PC-9 (cell line): Measurements from ENCODE around the gene G2E3. TPM values are rescaled to one million over a fixed set of nuclear protein-coding genes. Genes with fewer than 3 reads are reported as not detected.
"Not testable (repeated sequence)": the region's sequence is repeated elsewhere in the genome, so short reads cannot be mapped to it uniquely, and the experiment has no call there.

ENCODE experiments used
- BruUV-seq: library from RNA; stranded (reverse); fragments of 400-500 nt; replicated peaks from 2 replicates; lab custom pipeline; 2021; lab: Mats Ljungman, UMichigan
- CTCF ChIA-PET: fragments of 300-600 bp; sonication (Branson Sonifier 250); formaldehyde crosslinking; loops from one replicate; lab custom pipeline; 2022; ENCODE audit warnings: antibody characterized with exemption; lab: Charles Lee
- POLR2A ChIA-PET: fragments of 300-600 bp; sonication (Branson Sonifier 250); formaldehyde crosslinking; loops from one replicate; lab custom pipeline; 2022; ENCODE audit warnings: antibody characterized with exemption; ENCODE audit not compliant: unreplicated experiment; lab: Charles Lee
- DNase-seq, 2 experiments: peaks; one replicate each; pipeline versions ENCODE4 v3.0.0 to v3.0.0-alpha.2; 2015 to 2022; ENCODE audit warnings: mixed read lengths in 1 of 2
- H2AFZ ChIP-seq: fragments of 200-600 bp; sonication (generic); 2 replicates; pipeline ENCODE4 v1.8.1; 2017; ENCODE audit warnings: antibody characterized with exemption
- H3F3A ChIP-seq: fragments of 200-600 bp; sonication (generic); 2 replicates; pipeline ENCODE4 v1.8.1; 2017; ENCODE audit warnings: antibody characterized with exemption, mild to moderate bottlenecking, low read depth; ENCODE audit not compliant: insufficient read depth
- H3K27ac ChIP-seq: fragments of 200-600 bp; sonication (generic); 2 replicates; pipeline ENCODE4 v1.6.1; 2016; ENCODE audit warnings: mixed run types
- H3K27me3 ChIP-seq: fragments of 200-600 bp; sonication (generic); 2 replicates; pipeline ENCODE4 v1.6.1; 2016; ENCODE audit warnings: low read depth, mixed run types; ENCODE audit not compliant: insufficient read depth
- H3K36me3 ChIP-seq: fragments of 200-600 bp; sonication (generic); 2 replicates; pipeline ENCODE4 v1.6.1; 2016; ENCODE audit warnings: low read depth, mixed run types
- H3K4me1 ChIP-seq: fragments of 200-600 bp; sonication (generic); replicated peaks from 2 replicates; pipeline ENCODE4 v1.6.1; 2016; ENCODE audit warnings: mixed run types; ENCODE audit not compliant: insufficient read depth
- H3K4me2 ChIP-seq: fragments of 200-600 bp; sonication (generic); 2 replicates; pipeline ENCODE4 v1.6.1; 2017; ENCODE audit warnings: mixed run types
- H3K4me3 ChIP-seq: fragments of 200-600 bp; sonication (generic); 2 replicates; pipeline ENCODE4 v1.6.1; 2016; ENCODE audit warnings: mixed run types
- H3K79me2 ChIP-seq: fragments of 200-600 bp; sonication (generic); 2 replicates; pipeline ENCODE4 v1.6.1; 2017; ENCODE audit warnings: low read depth, mixed run types
- H3K9me2 ChIP-seq: fragments of 200-600 bp; sonication (generic); 2 replicates; pipeline ENCODE4 v1.8.1; 2017; ENCODE audit warnings: mild to moderate bottlenecking; ENCODE audit not compliant: insufficient read depth
- H3K9me3 ChIP-seq: fragments of 200-600 bp; sonication (generic); 2 replicates; pipeline ENCODE4 v1.8.1; 2016; ENCODE audit warnings: low read depth; ENCODE audit not compliant: insufficient read depth
- H4K20me1 ChIP-seq: fragments of 200-600 bp; sonication (generic); 2 replicates; pipeline ENCODE4 v1.8.1; 2017; ENCODE audit not compliant: insufficient read depth
- EZH2 ChIP-seq: fragments of 200-600 bp; sonication (generic); IDR thresholded peaks from 2 replicates; pipeline ENCODE4 v1.8.0; 2017; ENCODE audit warnings: antibody characterized with exemption, low read depth
- intact Hi-C: fragments of 100-400 bp; cut with micrococcal nuclease; formaldehyde crosslinking; loops from one replicate; pipeline ENCODE4 v1.10.0; 2022; ENCODE audit not compliant: unreplicated experiment
- total RNA-seq: library from RNA; stranded (reverse); gene quantifications from 2 replicates; pipeline ENCODE4 v1.2.3, GENCODE V29; 2021
- TF ChIP-seq, protein P1 (sequence below): fragments of 200-600 bp; sonication (generic); conservative IDR thresholded peaks from 2 replicates; pipeline ENCODE4 v1.6.1; 2017; ENCODE audit warnings: mixed run types, antibody characterized with exemption, mild to moderate bottlenecking, moderate library complexity

Gene G2E3
- total RNA-seq, 1 experiment from 2014 or later = 28.0 TPM

DNA sequence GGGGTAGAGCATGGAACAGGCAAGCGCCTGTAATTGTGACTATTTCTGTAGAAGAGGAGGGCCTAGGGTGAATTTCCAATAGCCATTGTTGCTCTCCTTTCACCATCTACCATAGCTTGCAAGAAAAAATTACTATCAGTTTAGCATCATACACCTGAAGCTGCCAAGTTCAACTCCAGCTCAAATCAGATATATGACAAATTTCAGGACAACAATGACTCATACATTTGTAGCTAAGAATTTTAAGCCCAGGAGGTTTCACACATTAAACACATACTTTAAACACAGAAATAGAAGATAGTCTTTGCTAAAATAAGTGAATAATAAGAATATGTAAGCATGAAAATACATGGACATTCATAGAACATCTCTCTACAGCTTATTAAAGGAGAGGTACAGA, 17.6 kb upstream of the G2E3 start:
- Histone ChIP-seq H3F3A (no peaks in the 10 kb centered on the region), H3K27ac (no peak overlapping the region), H3K4me3 (no peak overlapping the region), H3K9me2 (no peaks in the 10 kb centered on the region), H4K20me1 (no peaks in the 10 kb centered on the region), H3K4me2 (no peak overlapping the region), H3K79me2 (no peaks in the 10 kb centered on the region), H3K27me3 (no peaks in the 10 kb centered on the region), H2AFZ (no peak overlapping the region), H3K9me3 (no peaks in the 10 kb centered on the region; the same call in 1 of the 2 replicates), H3K4me1 (no peaks in the 10 kb centered on the region), H3K36me3 (no peaks in the 10 kb centered on the region)
- intact Hi-C loops = no loop called here
- peak in 1 of 2 experiments; percentile 37 for DNase-seq
- BruUV-seq = no TSS peak
- TF ChIP-seq EZH2 = no peak
- TF ChIP-seq, protein P1, sequence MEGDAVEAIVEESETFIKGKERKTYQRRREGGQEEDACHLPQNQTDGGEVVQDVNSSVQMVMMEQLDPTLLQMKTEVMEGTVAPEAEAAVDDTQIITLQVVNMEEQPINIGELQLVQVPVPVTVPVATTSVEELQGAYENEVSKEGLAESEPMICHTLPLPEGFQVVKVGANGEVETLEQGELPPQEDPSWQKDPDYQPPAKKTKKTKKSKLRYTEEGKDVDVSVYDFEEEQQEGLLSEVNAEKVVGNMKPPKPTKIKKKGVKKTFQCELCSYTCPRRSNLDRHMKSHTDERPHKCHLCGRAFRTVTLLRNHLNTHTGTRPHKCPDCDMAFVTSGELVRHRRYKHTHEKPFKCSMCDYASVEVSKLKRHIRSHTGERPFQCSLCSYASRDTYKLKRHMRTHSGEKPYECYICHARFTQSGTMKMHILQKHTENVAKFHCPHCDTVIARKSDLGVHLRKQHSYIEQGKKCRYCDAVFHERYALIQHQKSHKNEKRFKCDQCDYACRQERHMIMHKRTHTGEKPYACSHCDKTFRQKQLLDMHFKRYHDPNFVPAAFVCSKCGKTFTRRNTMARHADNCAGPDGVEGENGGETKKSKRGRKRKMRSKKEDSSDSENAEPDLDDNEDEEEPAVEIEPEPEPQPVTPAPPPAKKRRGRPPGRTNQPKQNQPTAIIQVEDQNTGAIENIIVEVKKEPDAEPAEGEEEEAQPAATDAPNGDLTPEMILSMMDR = no peak
- ChIA-PET POLR2A (no interaction called here), CTCF (interaction anchor here (0.7 kb wide), 1 partner anchor 1750 kb away, joined by 3 read pairs; no protein-coding TSS in a partner anchor)

DNA sequence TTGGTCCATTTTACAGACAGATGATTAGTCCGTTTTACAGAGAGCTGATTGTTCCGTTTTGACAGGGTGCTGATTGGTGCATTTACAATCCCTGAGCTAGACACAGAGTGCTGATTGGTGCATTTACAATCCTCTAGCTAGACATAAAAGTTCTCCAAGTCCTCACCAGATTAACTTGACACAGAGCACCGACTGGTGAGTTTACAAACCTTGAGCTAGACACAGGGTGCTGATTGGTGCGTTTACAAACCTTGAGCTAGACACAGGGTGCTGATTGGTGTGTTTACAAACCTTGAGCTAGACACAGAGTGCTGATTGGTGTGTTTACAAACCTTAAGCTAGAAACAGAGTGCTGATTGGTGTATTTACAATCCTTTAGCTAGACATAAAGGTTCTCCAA, 12.2 kb upstream of the G2E3 start:
- H3K4me3 ChIP-seq, H3K4me2 ChIP-seq, H3K9me2 ChIP-seq, H2AFZ ChIP-seq, H3K36me3 ChIP-seq, H4K20me1 ChIP-seq, H3K27me3 ChIP-seq, intact Hi-C loops, DNase-seq, BruUV-seq, H3K27ac ChIP-seq, H3K79me2 ChIP-seq, POLR2A ChIA-PET, H3K9me3 ChIP-seq: not testable (repeated sequence)
- CTCF ChIA-PET = interaction anchor here (0.5 to 0.6 kb wide), 2 partner anchors 30 to 392 kb away, joined by 3 read pairs; no protein-coding TSS in a partner anchor
- Histone ChIP-seq H3F3A (peaks cover 22% of the 10 kb centered on the region; the same call in 1 of the 2 replicates), H3K4me1 (peaks cover 24% of the 10 kb centered on the region)

DNA sequence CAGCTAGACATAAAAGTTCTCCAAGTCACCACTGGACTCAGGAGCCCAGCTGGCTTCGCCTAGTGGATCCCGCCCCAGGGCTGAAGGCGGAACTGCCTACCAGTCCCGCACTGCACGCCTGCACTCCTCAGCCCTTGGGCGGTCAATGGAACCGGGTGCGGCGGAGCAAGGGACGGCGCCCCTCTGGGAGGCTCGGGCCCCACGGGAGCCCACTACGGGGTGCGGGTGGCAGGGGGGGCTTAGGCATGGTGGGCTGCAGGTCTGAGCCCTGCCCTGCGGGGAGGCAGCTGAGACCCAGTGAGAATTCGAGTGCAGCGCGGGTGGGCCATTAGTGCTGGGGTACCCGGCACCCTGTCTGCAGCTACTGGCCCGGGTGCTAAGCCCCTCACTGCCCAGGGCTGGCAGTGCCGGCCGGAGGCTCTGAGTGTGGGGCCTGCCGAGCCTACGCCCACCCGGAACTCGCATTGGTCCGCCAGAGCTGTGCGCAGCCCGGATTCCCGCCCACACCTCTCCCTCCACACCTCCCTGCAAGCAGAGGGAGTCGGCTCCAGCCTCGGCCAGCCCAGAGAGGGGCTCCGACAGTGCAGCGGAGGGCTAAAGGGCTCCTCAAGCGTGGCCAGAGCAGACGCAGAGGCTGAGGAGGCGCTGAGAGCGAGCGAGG, 11.4 kb upstream of the G2E3 start:
- Histone ChIP-seq H3K4me3 (no peak overlapping the region), H3K4me1 (peaks cover 32% of the 10 kb centered on the region), H2AFZ (no peak overlapping the region), H4K20me1 (no peaks in the 10 kb centered on the region), H3K9me2 (no peaks in the 10 kb centered on the region), H3K9me3 (no peaks in the 10 kb centered on the region; the same call in 1 of the 2 replicates), H3K36me3 (no peaks in the 10 kb centered on the region), H3K4me2 (no peak overlapping the region), H3K27ac (no peak overlapping the region), H3F3A (peaks cover 26% of the 10 kb centered on the region; the same call in 1 of the 2 replicates), H3K27me3 (no peaks in the 10 kb centered on the region), H3K79me2 (no peaks in the 10 kb centered on the region)
- no peak for DNase-seq
- no TSS peak for BruUV-seq
- CTCF ChIA-PET = interaction anchor here (0.5 to 0.6 kb wide), 2 partner anchors 29 to 392 kb away, joined by 3 read pairs; no protein-coding TSS in a partner anchor
- POLR2A ChIA-PET = no interaction called here
- intact Hi-C loops = no loop called here
- TF ChIP-seq EZH2 = no peak
- TF ChIP-seq, protein P1 = no peak
